ENCODE measurements around the gene LLGL2.

GRCh38 chr17:75513641-75514000, 11.9 kb upstream of the LLGL2 start:
- TF ChIP-seq SP1 (IDR thresholded peaks at IDR 0.05) (no peak), SUZ12 (IDR thresholded peaks at IDR 0.05) (no peak), ARNT (IDR thresholded peaks at IDR 0.05) (no peak), ELF4 (IDR thresholded peaks at IDR 0.05) (no peak), PKNOX1 (IDR thresholded peaks at IDR 0.05) (no peak), LEF1 (IDR thresholded peaks at IDR 0.05; ENCODE audit: borderline replicate concordance) (no peak), BHLHE40 (IDR thresholded peaks at IDR 0.05; ENCODE audit: borderline replicate concordance) (no peak), FOXK2 (IDR thresholded peaks at IDR 0.05) (no peak), NFRKB (IDR thresholded peaks at IDR 0.05) (no peak), L3MBTL2 (conservative IDR thresholded peaks at IDR 0.05) (no peak), FOXM1 (IDR thresholded peaks at IDR 0.05; ENCODE audit: borderline replicate concordance) (no peak), FOXA1 (IDR thresholded peaks at IDR 0.05) (no peak)

Measured in HEK293T (cell line).